HG03097 (cell line): ENCODE measurements around the gene FNBP1L.
"Not testable (repeated sequence)": the region's sequence is repeated elsewhere in the genome, so short reads cannot be mapped to it uniquely, and the experiment has no call there.

ENCODE experiments used
- ATAC-seq: cut with Tn5 transposase; IDR thresholded peaks from one replicate; pipeline ENCODE4 v1.9.1; 2021; ENCODE audit not compliant: unreplicated experiment, low FRiP score

The FNBP1L gene

GRCh38 chr1:93481899-93482298, 34.0 kb downstream of the FNBP1L start:
- not testable (repeated sequence) for ATAC-seq

DNA sequence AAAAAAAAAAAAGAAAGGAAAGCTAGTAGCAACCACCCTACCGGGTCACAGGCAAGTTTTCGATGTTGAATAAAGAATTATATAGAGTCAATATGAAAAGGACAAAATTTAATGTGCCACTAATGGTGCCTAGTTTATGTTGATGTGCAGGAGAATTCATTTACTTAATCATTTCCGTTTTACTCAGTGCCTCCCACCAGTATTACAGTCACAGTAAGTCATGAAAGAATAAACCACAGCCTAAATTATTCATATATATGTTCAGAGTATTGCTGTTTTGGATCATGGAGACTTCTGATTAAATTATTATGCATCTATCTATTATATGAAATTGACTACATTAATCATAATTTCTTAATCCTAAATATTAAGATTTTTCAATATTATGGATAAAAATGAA, 35.3 kb downstream of the FNBP1L start:
- ATAC-seq, result no peak

DNA sequence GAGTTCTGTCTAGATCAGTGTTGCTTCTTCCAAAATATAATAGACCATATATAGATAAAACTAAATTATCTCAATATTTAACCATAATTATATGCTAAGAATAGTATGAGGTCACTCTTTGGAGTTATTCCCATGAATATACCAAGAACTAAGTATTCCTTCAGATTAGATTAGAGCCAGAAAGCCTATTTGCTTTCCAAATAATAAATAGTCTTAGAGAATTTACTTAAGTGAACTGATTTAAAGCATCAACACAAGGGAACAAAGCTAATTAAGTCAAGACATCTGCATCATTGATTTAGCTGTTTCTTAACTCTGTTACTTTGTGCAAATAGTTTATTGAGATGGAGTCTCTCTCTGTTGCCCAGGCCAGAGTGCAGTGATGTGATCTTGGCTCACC, 35.7 kb downstream of the FNBP1L start:
- no peak for ATAC-seq

- no peak for ATAC-seq
These were observed 40.3 kb downstream of the FNBP1L start for GRCh38 chr1:93488207-93488606.

GRCh38 chr1:93489756-93490155, 41.8 kb downstream of the FNBP1L start:
- ATAC-seq, result no peak

DNA sequence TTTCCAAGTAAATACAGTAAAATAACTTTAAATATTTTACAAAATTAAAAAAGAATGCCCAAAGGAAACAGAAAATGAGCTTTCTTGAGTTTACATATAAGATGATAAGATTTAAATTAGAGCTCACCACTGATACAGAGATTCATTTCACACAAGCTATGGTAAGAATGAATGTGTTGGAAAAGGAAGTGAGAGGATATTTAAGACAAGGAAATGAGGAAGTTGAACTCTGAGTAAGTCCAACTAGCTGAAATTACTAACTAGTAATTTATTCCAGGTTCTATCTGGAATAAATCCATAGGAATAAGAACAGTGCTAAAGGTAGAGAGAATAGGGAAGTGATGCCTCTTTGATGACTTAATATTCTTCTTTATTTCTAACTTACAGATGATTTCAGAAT, 42.4 kb downstream of the FNBP1L start:
- no peak for ATAC-seq

DNA sequence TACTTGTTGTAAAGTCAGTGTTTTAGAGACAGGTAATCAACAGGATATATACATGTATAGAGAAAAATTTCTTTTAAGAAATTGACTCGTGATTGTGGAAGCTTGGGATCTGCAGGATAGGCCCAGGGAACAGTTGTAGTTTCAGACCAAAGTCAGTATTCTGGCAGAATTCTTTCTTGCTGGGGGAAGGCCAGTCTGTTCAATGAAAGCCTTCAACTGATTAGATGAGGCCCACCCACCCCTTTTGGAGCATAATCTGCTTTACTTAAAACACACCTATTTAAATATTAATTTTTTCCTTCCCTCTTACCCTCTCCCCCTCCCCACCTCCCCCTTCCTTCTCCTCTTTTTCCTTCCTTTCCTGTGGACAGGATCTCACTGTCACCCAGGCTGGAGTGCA, 48.0 kb downstream of the FNBP1L start:
- ATAC-seq, result no peak

DNA sequence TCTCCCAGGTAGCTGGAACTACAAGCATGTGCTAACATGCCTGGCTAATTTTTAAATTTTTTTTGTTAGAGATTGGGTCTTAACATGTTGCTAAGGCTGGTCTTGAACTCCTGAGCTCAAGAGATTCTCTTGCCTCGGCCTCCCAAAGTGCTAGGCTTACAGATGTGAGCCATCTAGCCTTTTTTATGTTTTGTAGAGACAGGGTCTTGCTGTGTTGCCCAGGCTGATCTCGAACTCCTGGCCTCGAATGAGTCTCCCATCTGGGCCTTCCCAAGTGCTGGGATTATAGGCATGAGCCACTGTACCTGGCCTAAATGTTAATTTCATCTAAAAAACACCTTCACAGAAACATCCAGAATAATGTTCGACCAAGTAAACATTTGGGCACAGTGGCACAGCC, 48.6 kb downstream of the FNBP1L start:
- no peak for ATAC-seq

DNA sequence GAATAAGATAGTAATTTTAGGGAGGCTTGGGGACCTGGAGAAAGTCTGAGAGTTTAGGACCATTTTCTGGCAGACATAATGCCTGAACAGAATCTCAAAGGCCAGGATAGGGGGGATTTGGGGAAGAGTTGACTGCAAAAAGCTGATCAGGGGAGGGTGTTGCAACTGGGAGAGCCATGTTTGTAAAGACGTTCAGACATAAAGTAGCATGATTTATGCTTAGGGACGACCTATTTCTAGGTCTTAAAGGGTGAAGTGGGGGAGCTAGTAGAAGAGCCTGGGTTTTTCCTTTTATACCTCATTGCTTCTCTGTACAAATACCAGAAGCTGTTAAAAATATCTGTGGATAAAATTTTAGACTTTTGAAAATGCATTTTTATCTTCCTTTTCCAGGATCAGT, 51.2 kb downstream of the FNBP1L start:
- no peak for ATAC-seq

DNA sequence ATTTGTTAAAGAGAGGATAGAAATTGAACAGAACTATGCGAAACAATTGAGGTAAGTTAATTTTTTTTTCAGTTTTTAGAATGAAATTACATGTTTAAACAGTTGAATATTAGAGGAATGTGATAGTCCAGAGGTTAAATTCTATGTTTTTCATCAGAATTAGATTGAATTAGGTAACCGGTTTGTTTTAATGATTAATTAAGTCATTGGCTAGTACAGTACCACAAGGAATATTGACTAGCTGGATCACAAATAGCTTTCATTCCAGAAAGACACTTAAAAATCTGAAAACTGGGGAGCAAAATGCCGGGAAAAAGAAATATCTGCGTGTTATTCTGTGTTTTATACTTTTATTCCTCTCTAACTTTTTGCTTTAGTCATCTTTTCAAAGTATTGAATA, 51.6 kb downstream of the FNBP1L start:
- no peak for ATAC-seq

GRCh38 chr1:93500275-93500674, 52.4 kb downstream of the FNBP1L start:
- ATAC-seq, result no peak

- no peak for ATAC-seq
These were observed 53.5 kb downstream of the FNBP1L start for GRCh38 chr1:93501399-93501798.

GRCh38 chr1:93501829-93502369, 54.0 kb downstream of the FNBP1L start:
- ATAC-seq, result no peak

GRCh38 chr1:93502571-93502970, 54.7 kb downstream of the FNBP1L start:
- ATAC-seq, result no peak

DNA sequence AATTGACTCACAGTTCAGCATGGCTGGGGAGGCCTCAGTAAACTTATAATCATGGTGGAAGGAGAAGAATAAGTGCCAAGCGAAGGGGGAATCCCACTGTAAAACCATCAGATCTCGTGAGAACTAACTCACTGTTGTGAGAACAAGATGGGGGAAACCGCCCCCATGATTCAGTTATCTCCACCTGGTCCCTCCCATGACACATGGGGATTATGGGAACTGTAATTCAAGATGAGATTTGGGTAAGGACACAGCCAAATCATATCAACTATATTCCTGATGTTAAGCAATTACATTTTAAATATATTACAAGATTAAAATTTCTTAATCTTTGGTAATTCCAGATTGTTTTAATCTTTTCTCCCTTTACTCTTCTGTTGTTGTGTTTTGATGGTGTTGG, 55.2 kb downstream of the FNBP1L start:
- no peak for ATAC-seq

GRCh38 chr1:93503816-93504215, 55.9 kb downstream of the FNBP1L start:
- ATAC-seq, result no peak

DNA sequence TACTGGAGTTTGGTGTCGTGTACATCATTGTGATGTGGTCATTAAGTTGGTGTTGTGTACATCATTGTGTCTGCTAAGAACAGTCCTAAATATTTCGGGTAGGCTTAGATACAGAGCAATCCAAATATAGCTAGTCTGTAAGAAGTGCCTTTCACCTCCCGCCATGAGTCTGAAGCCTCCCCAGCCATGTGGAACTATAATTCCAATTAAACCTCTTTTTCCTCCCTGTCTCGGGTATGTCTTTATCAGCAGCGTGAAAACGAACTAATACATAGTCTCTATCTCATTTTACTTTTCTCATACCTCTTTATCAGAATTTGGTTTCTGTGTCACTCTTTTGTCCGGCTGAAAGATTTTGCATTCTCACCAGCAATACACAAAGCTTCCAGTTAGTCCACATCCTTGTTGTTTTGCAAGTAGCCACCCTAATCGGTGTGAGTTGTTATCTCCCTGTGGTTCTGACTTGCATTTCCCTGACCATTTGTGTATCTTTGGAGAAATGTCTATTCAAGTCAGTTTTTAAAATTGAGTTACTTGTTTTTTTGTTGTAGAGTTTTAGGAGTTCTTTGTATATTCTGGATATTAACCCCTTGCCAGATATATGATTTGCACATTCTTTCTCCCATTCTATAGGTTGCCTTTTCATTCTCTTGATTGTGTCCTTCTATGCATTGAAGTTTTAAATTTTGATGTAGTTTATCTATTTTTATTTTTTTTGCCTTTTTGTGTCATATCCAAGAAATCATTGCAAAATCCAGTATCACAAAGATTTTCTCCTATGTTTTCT, 56.5 kb downstream of the FNBP1L start:
- ATAC-seq, result no peak

DNA sequence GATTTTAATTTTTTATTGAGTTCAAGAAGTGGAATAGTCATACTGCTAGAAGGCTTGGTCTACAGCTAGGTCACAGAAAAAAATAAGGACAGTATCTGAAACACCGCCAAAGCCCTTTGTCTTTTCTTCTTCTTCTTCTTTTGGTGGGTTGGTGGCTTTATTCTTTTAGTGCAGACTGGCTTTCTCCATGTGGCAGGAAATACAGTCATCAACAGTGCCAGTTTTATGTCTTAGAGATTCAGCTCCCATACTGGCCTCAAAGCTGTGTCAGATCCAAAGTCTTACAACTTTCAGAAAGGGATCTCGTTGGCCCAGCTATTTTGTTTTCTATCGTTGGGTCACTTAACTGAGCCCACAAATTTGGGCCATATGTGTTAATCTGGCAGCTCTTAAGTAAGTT, 58.2 kb downstream of the FNBP1L start:
- no peak for ATAC-seq

- ATAC-seq, result no peak
These were observed 68.2 kb downstream of the FNBP1L start for GRCh38 chr1:93516164-93516563.

DNA sequence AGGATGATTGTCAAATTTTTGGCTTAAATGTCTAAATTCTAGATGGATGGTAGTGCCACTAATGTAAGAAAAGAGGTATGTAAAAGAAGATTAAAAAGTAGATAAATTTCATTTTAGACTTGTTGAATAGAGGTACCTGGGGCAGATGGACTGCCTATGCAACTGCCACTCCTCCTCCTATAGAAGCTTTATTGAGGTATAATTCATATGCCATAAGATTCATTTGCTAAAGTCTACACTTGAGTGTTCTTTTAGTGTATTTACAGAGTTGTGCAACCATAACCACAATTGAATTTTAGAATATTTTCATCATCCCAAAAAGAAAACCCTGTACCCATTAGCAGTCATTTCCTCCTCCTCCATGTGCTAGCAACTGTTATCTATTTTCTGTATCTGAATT, 70.6 kb downstream of the FNBP1L start:
- ATAC-seq, result no peak

GRCh38 chr1:93519199-93519829, 71.4 kb downstream of the FNBP1L start:
- no peak for ATAC-seq

DNA sequence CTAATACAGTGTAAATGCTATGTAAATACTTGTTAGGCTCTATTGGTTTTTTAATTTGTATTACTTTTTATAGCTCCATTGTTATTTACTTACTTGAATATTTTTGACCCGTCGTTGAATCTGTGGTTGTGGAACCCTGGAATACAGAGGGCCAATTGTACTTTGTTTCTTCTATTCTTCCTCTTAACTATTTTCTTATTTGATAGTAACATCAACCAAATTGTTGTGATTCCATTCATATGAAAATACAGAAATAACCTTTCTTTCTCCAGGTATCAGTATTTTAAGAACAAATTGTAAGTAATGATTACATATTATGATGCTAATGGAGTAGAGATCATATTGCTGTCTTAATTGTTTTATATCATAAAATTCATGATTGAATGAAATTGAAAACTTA, 73.7 kb downstream of the FNBP1L start:
- no peak for ATAC-seq
